Tongue (tissue), 2 donors: Measurements from ENCODE around the gene POP4. TPM values are rescaled to one million over a fixed set of nuclear protein-coding genes. Genes with fewer than 3 reads are reported as not detected.

Experiments
- DNase-seq: peaks from one replicate; pipeline ENCODE4 v3.0.0-alpha.2; 2015
- total RNA-seq: library from RNA; depleted of rRNA; stranded (reverse); fragments of >200 nt; gene quantifications from one replicate; pipeline ENCODE4 v1.2.3, GENCODE V29; 2014

POP4 gene
- total RNA-seq, 1 donor from 2014 or later = 41.3 TPM

GRCh38 chr19:29576761-29577648, 29.1 kb upstream of the POP4 start:
- no peak for DNase-seq

GRCh38 chr19:29577649-29577963, 28.5 kb upstream of the POP4 start:
- DNase-seq = no peak

- no peak for DNase-seq
These were observed 27.7 kb upstream of the POP4 start for GRCh38 chr19:29578349-29578748.

GRCh38 chr19:29579308-29579910, 26.7 kb upstream of the POP4 start:
- DNase-seq = no peak

GRCh38 chr19:29581398-29581797, 24.7 kb upstream of the POP4 start:
- no peak for DNase-seq

GRCh38 chr19:29583196-29583999, 22.7 kb upstream of the POP4 start:
- no peak for DNase-seq

- DNase-seq = no peak
These were observed 19.7 kb upstream of the POP4 start for GRCh38 chr19:29586401-29586800.

- DNase-seq = no peak
These were observed 19.0 kb upstream of the POP4 start for GRCh38 chr19:29587059-29587458.

GRCh38 chr19:29587518-29587986, 18.5 kb upstream of the POP4 start:
- DNase-seq = no peak

GRCh38 chr19:29588095-29588494, 18.0 kb upstream of the POP4 start:
- no peak for DNase-seq

- no peak for DNase-seq
These were observed 15.8 kb upstream of the POP4 start for GRCh38 chr19:29590278-29590677.

- no peak for DNase-seq
These were observed 14.4 kb upstream of the POP4 start for GRCh38 chr19:29591670-29592069.

GRCh38 chr19:29593869-29594268, 12.2 kb upstream of the POP4 start:
- no peak for DNase-seq

GRCh38 chr19:29596080-29596727, 9.9 kb upstream of the POP4 start:
- DNase-seq = no peak

GRCh38 chr19:29596885-29597525, 9.1 kb upstream of the POP4 start:
- DNase-seq = peak; percentile 30

GRCh38 chr19:29598036-29598435, 8.0 kb upstream of the POP4 start:
- DNase-seq = no peak

GRCh38 chr19:29598496-29598895, 7.6 kb upstream of the POP4 start:
- no peak for DNase-seq

- DNase-seq = no peak
These were observed 2.8 kb upstream of the POP4 start for GRCh38 chr19:29603308-29603707.

GRCh38 chr19:29606420-29606747, 301 bp downstream of the POP4 start:
- no peak for DNase-seq

GRCh38 chr19:29609636-29610035, 3.6 kb downstream of the POP4 start:
- DNase-seq = no peak

- no peak for DNase-seq
These were observed 4.1 kb downstream of the POP4 start for GRCh38 chr19:29610213-29610573.

- peak; percentile 86 for DNase-seq
These were observed 4.6 kb downstream of the POP4 start for GRCh38 chr19:29610574-29611271.
